ENCODE measurements around the gene GRIFIN. TPM values are rescaled to one million over a fixed set of nuclear protein-coding genes. Genes with fewer than 3 reads are reported as not detected.

GRIFIN gene
- total RNA-seq, 4 donors from 2014 or later, result not detected

DNA sequence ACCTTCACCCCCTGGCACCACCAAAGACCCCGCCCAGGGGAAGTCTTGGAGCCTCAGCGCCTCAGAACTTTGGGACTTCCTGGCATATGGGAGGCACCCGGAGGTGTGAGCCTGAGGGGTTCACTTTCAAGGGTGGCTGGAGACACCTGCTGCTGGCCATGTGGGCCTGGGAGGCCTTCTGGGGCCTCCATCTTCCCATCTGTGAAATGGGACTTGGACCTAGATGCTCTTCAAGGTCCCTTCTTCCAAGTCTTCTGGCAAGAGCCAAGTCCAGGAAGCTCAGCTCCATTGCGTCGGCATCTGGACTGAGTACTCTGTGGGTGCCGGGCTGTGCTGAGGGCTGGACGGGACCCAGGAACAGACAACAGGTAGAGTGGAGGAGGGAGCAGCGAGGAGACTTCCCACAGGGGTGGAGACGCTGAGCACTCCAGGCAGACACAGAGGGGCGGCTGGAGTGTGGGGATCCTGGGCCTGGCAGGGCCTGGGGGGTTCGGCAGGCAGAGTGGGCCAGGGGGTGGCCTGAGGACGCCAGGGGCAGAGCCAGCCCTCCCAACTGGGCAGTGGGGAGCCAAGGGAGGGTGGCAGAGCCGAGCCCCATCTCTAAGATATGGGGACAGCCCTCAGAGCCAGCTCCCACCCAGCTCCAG lies 34.1 kb upstream of the GRIFIN start:
- H3K27ac ChIP-seq, result peak overlapping the region in 3 of 4 donors; percentile 64 to 86 (median 69)
- H3K36me3 ChIP-seq, result no peaks in the 10 kb centered on the region
- 83% methylated on average over 1 of the region's 13 CpGs; no CpG with 5 or more reads in 1 of the 2 donors for WGBS, 2 donors
- no peak for DNase-seq
- peaks cover 40 to 64% (median 51%) of the 10 kb centered on the region in 3 donors for H3K4me1 ChIP-seq
- H3K9me3 ChIP-seq, result no peaks in the 10 kb centered on the region
- H3K27me3 ChIP-seq, result peaks cover 0 to 86% (median 0%) of the 10 kb centered on the region in 4 donors
- H3K4me3 ChIP-seq, result no peak overlapping the region
- intact Hi-C loops (cut with DNase I), result no loop called here
- no peak for TF ChIP-seq POLR2A (IDR thresholded peaks at IDR 0.05)

- Histone ChIP-seq H3K4me1 (peaks cover 40 to 73% (median 51%) of the 10 kb centered on the region in 3 donors), H3K36me3 (no peaks in the 10 kb centered on the region), H3K27me3 (peaks cover 0 to 94% (median 0%) of the 10 kb centered on the region in 4 donors), H3K4me3 (no peak overlapping the region), H3K27ac (peak overlapping the region in 2 of 4 donors; percentile 65 to 86), H3K9me3 (no peaks in the 10 kb centered on the region)
- TF ChIP-seq POLR2A (IDR thresholded peaks at IDR 0.05) (no peak), CTCF (IDR thresholded peaks at IDR 0.05) (no peak)
- DNase-seq, result no peak
- 64% methylated on average over 3 of the region's 23 CpGs; no CpG with 5 or more reads in 1 of the 2 donors for WGBS, 2 donors
- intact Hi-C loops (cut with DNase I), result no loop called here
Observed at GRCh38 chr7:2509298-2509906, 33.2 kb upstream of the GRIFIN start.

DNA sequence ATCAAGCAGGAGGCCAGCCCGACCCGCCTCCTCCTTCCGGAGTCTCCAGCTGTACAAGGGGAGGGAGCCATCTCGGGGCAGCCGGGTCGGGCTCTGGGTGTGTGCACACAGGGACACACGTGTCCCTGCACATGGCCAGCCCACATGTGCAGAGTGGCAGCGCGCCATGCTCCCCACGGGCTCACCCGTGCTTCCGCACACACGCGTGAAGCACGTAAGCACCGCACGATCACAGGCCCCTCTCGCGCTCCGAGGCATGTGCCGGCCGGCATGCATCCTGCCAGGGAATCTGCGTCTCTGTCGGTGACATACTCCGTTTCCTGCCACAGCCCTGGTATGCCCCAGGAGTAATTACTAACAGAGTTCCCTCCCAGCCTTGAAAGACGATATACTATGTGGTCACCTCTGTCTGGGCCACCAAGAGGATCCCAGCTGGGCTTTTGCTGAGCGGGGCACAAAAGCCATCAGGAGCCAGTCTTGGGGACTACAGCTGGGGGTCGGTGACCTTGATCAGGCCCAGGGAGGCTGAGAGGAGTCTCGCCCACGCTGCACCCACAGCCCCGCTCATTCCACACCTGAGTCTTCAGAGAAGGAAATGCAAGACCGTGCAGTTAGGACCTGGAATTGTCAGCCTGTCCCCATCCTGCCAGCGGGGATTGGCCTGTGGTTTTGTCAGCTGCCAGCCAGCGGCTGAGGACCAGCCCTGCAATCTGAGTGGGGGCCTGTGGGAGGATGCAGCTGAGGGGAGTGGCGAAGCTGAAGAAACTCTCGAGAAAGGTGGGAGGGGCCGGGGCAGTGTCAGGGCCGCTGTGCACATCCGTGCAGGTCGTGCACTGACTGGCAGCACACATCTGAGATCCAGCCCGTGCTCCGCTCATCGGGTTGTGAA lies 32.4 kb upstream of the GRIFIN start:
- TF ChIP-seq POLR2A (IDR thresholded peaks at IDR 0.05) (peak in 1 of 4 donors; percentile 11), CTCF (IDR thresholded peaks at IDR 0.05) (no peak)
- Histone ChIP-seq H3K27ac (peak overlapping the region; percentile 5 to 86 (median 52)), H3K36me3 (no peaks in the 10 kb centered on the region), H3K4me1 (peaks cover 40 to 81% (median 51%) of the 10 kb centered on the region in 3 donors), H3K4me3 (peak overlapping the region in 1 of 4 donors; percentile 34), H3K9me3 (no peaks in the 10 kb centered on the region), H3K27me3 (peaks cover 0 to 96% (median 0%) of the 10 kb centered on the region in 4 donors)
- 7 to 15% methylated on average over 5 to 10 of the region's 43 CpGs for WGBS, 2 donors
- no peak for DNase-seq
- intact Hi-C loops (cut with DNase I), result no loop called here

DNA sequence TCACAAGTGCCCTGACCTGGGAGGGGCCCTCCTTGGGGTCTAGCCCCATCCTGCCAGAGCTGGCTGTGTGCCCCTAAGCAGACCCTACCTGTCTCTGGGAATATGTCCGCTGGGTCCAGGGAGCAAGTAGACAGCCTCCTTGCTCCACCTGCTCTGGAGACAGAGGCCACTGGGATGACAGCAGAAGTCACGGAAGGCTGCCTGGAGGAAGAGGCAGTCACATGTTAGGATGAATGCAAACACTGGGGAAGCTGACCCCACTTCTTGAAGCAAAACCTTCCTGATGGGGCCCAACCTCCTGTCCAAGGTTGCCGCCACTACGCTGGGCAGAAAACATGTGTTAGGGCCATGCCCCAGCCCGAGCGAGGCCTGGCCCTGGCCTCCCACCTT lies 31.7 kb upstream of the GRIFIN start:
- Histone ChIP-seq H3K36me3 (no peaks in the 10 kb centered on the region), H3K4me3 (no peak overlapping the region), H3K27ac (peak overlapping the region in 2 of 4 donors; percentile 65 to 86), H3K4me1 (peaks cover 40 to 88% (median 51%) of the 10 kb centered on the region in 3 donors), H3K9me3 (no peaks in the 10 kb centered on the region), H3K27me3 (peaks cover 0 to 97% (median 0%) of the 10 kb centered on the region in 4 donors)
- WGBS, 2 donors, result 100% methylated on average over 1 to 2 of the region's 6 CpGs
- TF ChIP-seq CTCF (IDR thresholded peaks at IDR 0.05) (no peak), POLR2A (IDR thresholded peaks at IDR 0.05) (no peak)
- DNase-seq, result no peak
- intact Hi-C loops (cut with DNase I), result no loop called here

DNA sequence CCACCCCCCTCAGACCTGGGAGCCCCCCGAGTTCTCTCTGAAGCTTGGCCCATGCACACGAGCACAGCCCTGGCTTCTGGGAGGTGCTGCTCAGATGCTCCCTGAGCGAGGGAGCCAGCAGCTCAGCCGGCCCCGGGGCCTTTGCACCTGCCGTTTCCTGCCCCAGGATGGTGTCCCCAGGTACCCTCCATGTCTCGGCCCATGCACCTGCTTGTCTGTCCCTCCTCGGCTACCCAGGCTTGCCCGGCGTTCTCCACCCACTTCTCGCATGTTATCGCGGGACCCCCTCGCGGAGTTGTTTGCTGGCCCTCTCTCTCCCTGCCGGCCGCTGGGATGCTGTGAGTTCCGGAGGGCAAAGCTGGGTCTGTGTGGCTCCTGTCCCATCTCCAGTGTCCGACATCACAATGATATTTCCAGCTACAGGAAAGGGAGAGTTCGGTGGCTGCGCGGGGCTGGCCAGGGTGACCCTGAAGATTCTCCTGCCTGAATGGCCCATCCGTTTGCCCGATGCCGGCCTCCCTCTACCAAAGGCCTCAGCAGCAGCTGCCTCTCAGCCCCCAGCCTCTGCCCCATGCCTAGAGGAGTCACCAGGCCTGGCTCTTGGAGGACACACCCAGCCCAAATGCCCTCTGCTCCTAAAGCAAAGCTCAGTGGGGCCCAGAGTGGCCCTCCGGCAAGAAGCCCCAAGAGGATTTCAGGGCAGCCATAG lies 31.2 kb upstream of the GRIFIN start:
- no peaks in the 10 kb centered on the region for H3K9me3 ChIP-seq
- TF ChIP-seq CTCF (IDR thresholded peaks at IDR 0.05), result no peak
- TF ChIP-seq POLR2A (IDR thresholded peaks at IDR 0.05), result no peak
- peaks cover 40 to 85% (median 48%) of the 10 kb centered on the region in 3 donors for H3K4me1 ChIP-seq
- H3K27ac ChIP-seq, result peak overlapping the region in 1 of 4 donors; percentile 86
- no peak overlapping the region for H3K4me3 ChIP-seq
- 79 to 81% methylated on average over 13 to 16 of the region's 26 CpGs for WGBS, 2 donors
- peaks cover 0 to 96% (median 0%) of the 10 kb centered on the region in 4 donors for H3K27me3 ChIP-seq
- no peaks in the 10 kb centered on the region for H3K36me3 ChIP-seq
- no peak for DNase-seq
- intact Hi-C loops (cut with DNase I), result no loop called here
